Subcutaneous adipose tissue (tissue), 4 donors: ENCODE data around the gene STRIP2. TPM values are rescaled to one million over a fixed set of nuclear protein-coding genes. Genes with fewer than 3 reads are reported as not detected.

Experiments used
- CTCF ChIP-seq: fragments of 450-650 bp; IDR thresholded peaks from one replicate; pipeline ENCODE4 v1.5.1; 2016; ENCODE audit warnings: low read depth, mild to moderate bottlenecking, control low read depth, antibody characterized with exemption, moderate library complexity
- total RNA-seq, 4 donors: library from RNA; depleted of rRNA; stranded (reverse); fragments of >200 nt; gene quantifications; one replicate each; pipeline ENCODE4 v1.1.0, GENCODE V29; 2016

STRIP2 gene
- total RNA-seq, 4 donors from 2014 or later: 0.22 to 0.68 (median 0.45) TPM

DNA sequence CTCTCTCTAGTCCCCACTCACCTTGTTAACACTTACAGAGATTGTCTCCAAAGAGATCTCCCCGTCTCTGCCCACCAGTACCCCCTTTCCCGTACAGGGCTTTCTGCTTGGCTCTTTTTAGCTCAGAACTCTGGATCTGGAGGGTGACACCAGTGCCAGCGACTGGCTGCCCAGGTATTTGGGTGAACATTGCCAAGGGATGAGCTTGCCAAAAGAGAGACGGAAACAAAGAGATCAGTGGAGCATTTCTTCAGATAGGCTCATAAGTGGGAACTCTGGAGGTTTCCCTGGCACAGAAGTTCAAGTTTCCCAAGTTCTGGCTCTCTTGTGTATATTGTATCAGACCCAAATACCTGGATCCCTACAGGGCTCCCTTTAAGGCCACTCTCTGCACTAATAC, 30.0 kb downstream of the STRIP2 start:
- TF ChIP-seq CTCF: no peak

GRCh38 chr7:129465080-129465479, 30.8 kb downstream of the STRIP2 start:
- no peak for TF ChIP-seq CTCF

- no peak for TF ChIP-seq CTCF
Observed at GRCh38 chr7:129466796-129467195, 32.6 kb downstream of the STRIP2 start.

GRCh38 chr7:129468087-129468486, 33.9 kb downstream of the STRIP2 start:
- TF ChIP-seq CTCF: no peak

DNA sequence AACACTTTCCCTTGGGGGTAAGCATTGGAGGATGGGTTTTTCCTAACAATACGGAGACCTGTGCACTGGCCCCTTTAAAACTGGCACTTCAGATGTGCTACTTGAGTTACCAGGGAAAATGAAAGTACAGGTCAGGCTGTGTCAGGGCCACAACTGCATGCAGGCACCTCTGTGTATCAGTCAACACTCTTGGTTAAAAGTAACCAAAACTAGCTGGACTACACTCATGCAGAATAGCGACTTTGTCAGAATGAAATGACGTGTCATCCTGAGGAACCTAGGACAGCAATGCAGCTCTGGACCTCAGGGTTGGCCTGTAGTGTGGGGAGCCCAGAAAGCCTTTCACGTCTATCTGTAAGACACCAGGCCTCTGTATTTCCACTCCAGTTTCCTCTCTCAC, 34.3 kb downstream of the STRIP2 start:
- TF ChIP-seq CTCF: no peak

- TF ChIP-seq CTCF: no peak
Observed at GRCh38 chr7:129469930-129470329, 35.7 kb downstream of the STRIP2 start.

DNA sequence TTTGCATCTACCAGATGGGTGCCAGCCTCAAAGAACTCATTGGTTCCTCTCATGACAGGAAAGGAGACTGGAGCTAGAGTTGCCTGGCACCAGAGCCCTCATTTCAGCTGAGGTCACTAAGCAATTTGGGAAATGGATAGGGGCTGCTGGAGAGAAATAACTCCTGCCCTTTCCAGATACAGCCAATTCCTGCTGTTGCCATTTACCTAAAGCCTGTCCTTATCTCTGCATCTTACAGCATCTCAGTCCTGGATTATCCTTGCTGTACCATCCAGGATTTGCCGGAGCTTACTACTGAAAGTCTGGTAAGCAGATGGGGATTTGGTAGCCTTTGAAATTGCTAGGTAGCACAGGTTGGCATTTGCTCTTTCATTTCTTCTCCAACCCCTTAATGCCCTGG, 36.2 kb downstream of the STRIP2 start:
- no peak for TF ChIP-seq CTCF
